Measurements from ENCODE around the gene ATP5F1E.

Gene ATP5F1E

GRCh38 chr20:59005523-59006166 lies 26.5 kb downstream of the ATP5F1E start:
- no peak for DNase-seq (ENCODE audit: low spot score)

- DNase-seq (ENCODE audit: low spot score), result no peak
Observed at GRCh38 chr20:59004763-59005522, 27.2 kb downstream of the ATP5F1E start.

- no peak for DNase-seq (ENCODE audit: low spot score)
Observed at GRCh38 chr20:59004493-59004762, 27.7 kb downstream of the ATP5F1E start.

GRCh38 chr20:59003836-59004492 lies 28.2 kb downstream of the ATP5F1E start:
- DNase-seq (ENCODE audit: low spot score), result no peak

GRCh38 chr20:59002874-59003399 lies 29.2 kb downstream of the ATP5F1E start:
- DNase-seq (ENCODE audit: low spot score), result no peak

- no peak for DNase-seq (ENCODE audit: low spot score)
Observed at GRCh38 chr20:59002388-59002787, 29.7 kb downstream of the ATP5F1E start.

GRCh38 chr20:59001449-59002171 lies 30.5 kb downstream of the ATP5F1E start:
- DNase-seq (ENCODE audit: low spot score), result no peak

GRCh38 chr20:59001068-59001448 lies 31.1 kb downstream of the ATP5F1E start:
- DNase-seq (ENCODE audit: low spot score), result no peak

GRCh38 chr20:59000326-59000725 lies 31.8 kb downstream of the ATP5F1E start:
- no peak for DNase-seq (ENCODE audit: low spot score)

- DNase-seq (ENCODE audit: low spot score), result no peak
Observed at GRCh38 chr20:58998656-58999055, 33.5 kb downstream of the ATP5F1E start.

GRCh38 chr20:58997141-58997770 lies 34.9 kb downstream of the ATP5F1E start:
- DNase-seq (ENCODE audit: low spot score), result no peak

GRCh38 chr20:58996226-58996611 lies 35.9 kb downstream of the ATP5F1E start:
- no peak for DNase-seq (ENCODE audit: low spot score)

GRCh38 chr20:58995461-58996225 lies 36.5 kb downstream of the ATP5F1E start:
- DNase-seq (ENCODE audit: low spot score), result no peak

GRCh38 chr20:58994390-58995159 lies 37.6 kb downstream of the ATP5F1E start:
- DNase-seq (ENCODE audit: low spot score), result no peak

GRCh38 chr20:58993332-58994248 lies 38.5 kb downstream of the ATP5F1E start:
- no peak for DNase-seq (ENCODE audit: low spot score)

GRCh38 chr20:58992911-58993310 lies 39.2 kb downstream of the ATP5F1E start:
- DNase-seq (ENCODE audit: low spot score), result no peak

- DNase-seq (ENCODE audit: low spot score), result no peak
Observed at GRCh38 chr20:58991715-58992114, 40.4 kb downstream of the ATP5F1E start.

GRCh38 chr20:58990651-58991445 lies 41.3 kb downstream of the ATP5F1E start:
- DNase-seq (ENCODE audit: low spot score), result no peak

GRCh38 chr20:58989196-58989595 lies 42.9 kb downstream of the ATP5F1E start:
- no peak for DNase-seq (ENCODE audit: low spot score)

All from ecto neural progenitor cell (in vitro differentiated cells).